Panc1 (cell line): ENCODE data around the gene CNR2.

Experiments
- CTCF ChIP-seq: fragments of 450-650 bp; IDR thresholded peaks from 2 replicates; pipeline ENCODE4 v1.5.1; 2017; ENCODE audit warnings: mild to moderate bottlenecking
- POLR2AphosphoS5 ChIP-seq: IDR thresholded peaks from 2 replicates; pipeline ENCODE4 v1.6.1; 2012; ENCODE audit warnings: mild to moderate bottlenecking, low read depth, low read length, moderate library complexity
- REST ChIP-seq, 2 experiments: IDR thresholded peaks; 2 replicates each; pipeline ENCODE4 v1.6.1; 2011 to 2012; ENCODE audit warnings: low read depth in 2 of 2, control low read depth in 1 of 2, low read length in 1 of 2, mild to moderate bottlenecking in 1 of 2, moderate library complexity in 1 of 2; ENCODE audit not compliant: insufficient read depth in 1 of 2

- TF ChIP-seq REST (IDR thresholded peaks at IDR 0.05; ENCODE audit: insufficient read depth in 1 of 2, low read depth in 2 of 2, low read length in 1 of 2), result no peak
- no peak; the same call in 1 of the 2 replicates for TF ChIP-seq CTCF
- no peak for TF ChIP-seq POLR2AphosphoS5
Observed at GRCh38 chr1:23868557-23869016, 44.6 kb downstream of the CNR2 start.
